ENCODE measurements around the gene SLC6A20. TPM values are rescaled to one million over a fixed set of nuclear protein-coding genes. Genes with fewer than 3 reads are reported as not detected.

The SLC6A20 gene
- total RNA-seq, 1 donor, result not detected

DNA sequence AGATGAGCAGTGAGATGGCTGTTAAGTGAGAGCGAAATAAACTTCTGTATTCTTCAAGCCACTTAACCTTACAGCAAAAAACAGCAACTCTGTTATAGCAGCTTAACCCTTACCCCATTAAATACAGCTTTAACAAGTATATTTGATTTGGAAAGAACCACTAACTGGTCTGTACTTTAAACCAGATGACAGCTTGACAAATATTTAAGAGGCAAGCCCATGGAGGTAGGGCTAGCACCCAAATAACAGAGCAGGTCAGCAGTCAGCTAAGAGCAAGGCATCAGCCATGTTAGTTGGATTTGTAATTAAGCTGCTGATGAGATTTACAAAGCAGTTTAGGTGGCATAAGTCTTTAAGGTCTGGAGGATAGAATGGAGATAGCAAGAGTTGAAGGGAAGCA lies 42.1 kb upstream of the SLC6A20 start:
- H3K4me3 ChIP-seq (ENCODE audit: low read depth, low read length), result no peak overlapping the region

DNA sequence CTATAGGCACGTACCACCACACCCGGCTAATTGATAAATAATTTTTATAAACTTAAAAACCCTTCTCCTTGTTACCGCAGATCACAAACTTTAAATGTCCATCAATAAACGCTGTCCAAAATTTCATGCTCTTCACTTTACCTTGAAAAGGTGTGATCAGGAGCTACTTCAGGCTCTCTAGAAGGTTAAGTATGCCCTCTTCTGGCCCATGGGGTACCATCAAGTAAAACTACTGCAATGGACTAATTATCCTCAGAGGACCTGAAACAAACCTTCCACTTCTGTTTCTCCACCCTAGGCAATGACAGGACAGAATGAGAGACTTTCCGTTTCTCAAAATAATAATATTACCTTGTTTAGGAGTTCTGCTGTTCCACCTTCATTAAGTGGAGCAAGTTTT lies 36.4 kb upstream of the SLC6A20 start:
- peak; percentile 28 for DNase-seq (ENCODE audit: low read depth)
- no peak overlapping the region for H3K4me3 ChIP-seq (ENCODE audit: low read depth, low read length)
- TF ChIP-seq, protein P1, sequence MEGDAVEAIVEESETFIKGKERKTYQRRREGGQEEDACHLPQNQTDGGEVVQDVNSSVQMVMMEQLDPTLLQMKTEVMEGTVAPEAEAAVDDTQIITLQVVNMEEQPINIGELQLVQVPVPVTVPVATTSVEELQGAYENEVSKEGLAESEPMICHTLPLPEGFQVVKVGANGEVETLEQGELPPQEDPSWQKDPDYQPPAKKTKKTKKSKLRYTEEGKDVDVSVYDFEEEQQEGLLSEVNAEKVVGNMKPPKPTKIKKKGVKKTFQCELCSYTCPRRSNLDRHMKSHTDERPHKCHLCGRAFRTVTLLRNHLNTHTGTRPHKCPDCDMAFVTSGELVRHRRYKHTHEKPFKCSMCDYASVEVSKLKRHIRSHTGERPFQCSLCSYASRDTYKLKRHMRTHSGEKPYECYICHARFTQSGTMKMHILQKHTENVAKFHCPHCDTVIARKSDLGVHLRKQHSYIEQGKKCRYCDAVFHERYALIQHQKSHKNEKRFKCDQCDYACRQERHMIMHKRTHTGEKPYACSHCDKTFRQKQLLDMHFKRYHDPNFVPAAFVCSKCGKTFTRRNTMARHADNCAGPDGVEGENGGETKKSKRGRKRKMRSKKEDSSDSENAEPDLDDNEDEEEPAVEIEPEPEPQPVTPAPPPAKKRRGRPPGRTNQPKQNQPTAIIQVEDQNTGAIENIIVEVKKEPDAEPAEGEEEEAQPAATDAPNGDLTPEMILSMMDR (IDR thresholded peaks at IDR 0.05; ENCODE audit: insufficient read depth, low read length), result peak; percentile 28

More for the DNA sequence above, 42.1 kb upstream of the SLC6A20 start:
- DNase-seq (ENCODE audit: low read depth), result no peak
- TF ChIP-seq, protein P1 (IDR thresholded peaks at IDR 0.05; ENCODE audit: insufficient read depth, low read length), result no peak

DNA sequence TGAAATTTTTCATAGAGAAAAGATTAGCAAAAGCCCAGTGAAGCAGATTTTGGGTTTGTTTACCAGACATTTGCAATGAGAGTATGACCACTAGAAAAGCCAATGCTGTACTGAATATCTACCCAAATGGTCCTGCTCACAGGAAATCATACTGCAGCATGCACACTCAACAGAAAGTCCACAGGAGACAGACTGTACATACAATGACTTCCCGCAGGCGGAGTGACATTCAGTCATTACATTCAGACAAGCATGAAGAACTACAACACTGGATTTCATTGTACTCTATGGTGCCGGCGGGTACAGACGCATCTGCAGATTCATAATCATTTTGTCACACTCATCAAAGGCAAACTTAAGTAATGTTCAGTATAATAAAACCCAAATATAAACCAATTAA lies 33.8 kb upstream of the SLC6A20 start:
- TF ChIP-seq, protein P1 (IDR thresholded peaks at IDR 0.05; ENCODE audit: insufficient read depth, low read length), result no peak
- no peak for DNase-seq (ENCODE audit: low read depth)
- H3K4me3 ChIP-seq (ENCODE audit: low read depth, low read length), result no peak overlapping the region

DNA sequence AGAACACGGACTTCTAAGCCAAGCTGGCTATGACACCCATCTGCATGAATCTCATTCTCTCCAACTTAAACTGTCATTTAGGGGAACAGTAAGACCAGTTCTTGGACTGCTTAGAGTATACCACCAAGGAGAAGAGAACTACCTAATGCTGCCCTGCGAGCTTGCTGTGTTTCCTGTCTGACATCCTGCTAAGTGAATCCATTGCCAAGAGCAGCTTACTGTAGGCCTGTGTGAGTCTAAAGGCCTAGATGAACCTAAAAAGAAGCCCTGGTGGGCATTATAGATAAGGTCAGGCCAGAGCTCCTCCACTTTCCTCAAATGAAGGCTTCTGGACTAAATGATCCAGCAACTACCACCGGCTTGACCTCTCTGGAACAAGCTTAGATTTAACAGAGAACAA lies 30.6 kb upstream of the SLC6A20 start:
- no peak for DNase-seq (ENCODE audit: low read depth)
- no peak overlapping the region for H3K4me3 ChIP-seq (ENCODE audit: low read depth, low read length)
- TF ChIP-seq, protein P1 (IDR thresholded peaks at IDR 0.05; ENCODE audit: insufficient read depth, low read length), result no peak

DNA sequence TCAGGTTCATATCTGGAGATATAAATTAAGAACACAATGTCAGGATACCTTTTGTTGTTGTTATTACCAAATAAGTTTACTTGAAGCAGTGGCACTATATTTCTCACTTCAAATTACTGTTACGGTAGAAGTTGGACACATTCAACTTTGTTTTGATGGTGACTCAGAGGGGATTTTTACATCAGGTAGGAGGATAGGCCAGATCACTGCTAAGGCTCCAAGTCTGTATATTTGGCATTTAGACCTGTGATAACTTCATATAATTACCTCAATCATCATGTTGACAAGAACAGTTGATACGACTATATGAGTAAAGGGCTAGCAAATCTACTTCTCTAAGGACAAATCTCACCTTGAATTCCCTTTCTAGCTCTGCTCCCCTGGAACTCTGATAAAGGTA lies 30.0 kb upstream of the SLC6A20 start:
- no peak overlapping the region for H3K4me3 ChIP-seq (ENCODE audit: low read depth, low read length)
- TF ChIP-seq, protein P1 (IDR thresholded peaks at IDR 0.05; ENCODE audit: insufficient read depth, low read length), result no peak
- DNase-seq (ENCODE audit: low read depth), result no peak

DNA sequence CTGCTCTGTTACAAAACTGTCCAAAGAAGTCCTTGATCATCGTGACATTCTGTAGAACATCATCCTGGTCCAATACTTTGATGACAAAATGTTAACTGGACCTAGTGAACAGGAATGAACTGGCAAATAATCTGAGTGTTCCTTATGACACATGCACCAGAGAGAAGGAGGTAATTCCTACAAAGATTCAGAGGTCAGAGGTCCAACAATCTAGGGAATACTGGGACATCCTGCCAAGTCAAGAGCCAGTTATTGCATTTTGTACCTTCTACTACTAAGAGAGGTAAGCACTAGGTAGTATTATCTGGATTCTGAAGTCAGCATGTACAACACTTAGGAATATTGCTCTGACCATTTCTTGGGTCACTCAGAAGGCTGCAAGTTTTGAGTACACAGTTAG lies 24.8 kb upstream of the SLC6A20 start:
- TF ChIP-seq, protein P1 (IDR thresholded peaks at IDR 0.05; ENCODE audit: insufficient read depth, low read length), result no peak
- H3K4me3 ChIP-seq (ENCODE audit: low read depth, low read length), result no peak overlapping the region
- DNase-seq (ENCODE audit: low read depth), result no peak

DNA sequence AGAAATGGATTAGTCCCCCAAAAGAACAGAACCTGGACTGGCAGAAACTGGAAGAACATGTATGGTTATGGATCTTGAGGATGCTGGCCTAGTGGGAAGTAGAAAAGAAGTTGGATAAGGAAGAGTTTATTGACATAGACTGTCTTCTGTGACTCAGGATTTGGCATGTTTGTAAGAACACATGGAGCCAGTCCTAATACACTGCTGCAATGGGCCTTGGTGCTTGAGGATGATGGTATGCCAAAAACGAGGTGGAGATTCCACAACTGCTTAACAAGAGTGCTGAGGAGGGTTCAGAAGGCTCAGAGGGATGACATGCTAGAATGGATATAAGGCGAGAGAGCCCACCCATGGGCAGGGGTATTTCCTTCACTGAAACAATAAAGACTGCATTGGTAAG lies 23.2 kb upstream of the SLC6A20 start:
- TF ChIP-seq, protein P1 (IDR thresholded peaks at IDR 0.05; ENCODE audit: insufficient read depth, low read length), result no peak
- H3K4me3 ChIP-seq (ENCODE audit: low read depth, low read length), result no peak overlapping the region
- DNase-seq (ENCODE audit: low read depth), result peak; percentile 59

All from fibroblast of the aortic adventitia (primary cell).